Measurements from ENCODE around the gene LY9. TPM values are rescaled to one million over a fixed set of nuclear protein-coding genes. Genes with fewer than 3 reads are reported as not detected.
"Not testable (repeated sequence)": the region's sequence is repeated elsewhere in the genome, so short reads cannot be mapped to it uniquely, and the experiment has no call there.

The LY9 gene
- polyA plus RNA-seq, 3 donors: 1.4 to 2.7 (median 1.7) TPM

DNA sequence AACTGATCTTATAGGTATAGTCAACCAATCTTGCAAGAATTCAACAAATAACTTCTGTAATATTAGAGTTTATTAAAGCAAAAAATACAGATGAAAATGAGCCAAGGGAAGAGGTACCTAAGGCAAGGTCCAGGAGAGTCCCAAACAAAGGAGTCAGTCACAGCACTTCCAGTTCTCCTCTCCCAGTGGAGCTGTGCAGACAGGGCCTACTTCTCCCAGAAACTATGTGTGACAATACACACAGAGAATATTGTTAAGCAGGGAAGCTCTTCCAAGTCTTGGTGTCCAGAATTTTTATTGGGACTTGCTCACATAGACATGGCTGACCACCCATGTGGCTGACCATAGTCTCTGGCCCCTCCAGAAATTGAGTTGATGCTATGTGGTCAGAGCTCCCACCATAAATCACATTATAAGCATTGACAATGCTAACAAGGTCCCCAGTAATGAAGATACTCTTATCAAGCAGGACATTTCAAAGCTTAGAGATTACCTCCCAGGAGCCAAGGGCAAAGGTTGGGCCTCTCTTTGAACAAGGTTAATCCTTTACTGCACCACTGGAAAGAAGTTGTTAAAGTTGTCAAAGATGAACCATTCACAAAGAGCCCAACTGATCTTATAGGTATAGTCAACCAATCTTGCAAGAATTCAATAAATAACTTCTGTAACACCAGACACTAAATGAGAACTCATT lies 70.2 kb downstream of the LY9 start:
- H4K20me1 ChIP-seq (ENCODE audit: insufficient read depth, low read length): no peaks in the 10 kb centered on the region
- intact Hi-C loops (cut with micrococcal nuclease): loop anchor here in 1 of 2 donors (10.0 kb wide), 1 partner anchor 181 kb away; no protein-coding TSS in a partner anchor

DNA sequence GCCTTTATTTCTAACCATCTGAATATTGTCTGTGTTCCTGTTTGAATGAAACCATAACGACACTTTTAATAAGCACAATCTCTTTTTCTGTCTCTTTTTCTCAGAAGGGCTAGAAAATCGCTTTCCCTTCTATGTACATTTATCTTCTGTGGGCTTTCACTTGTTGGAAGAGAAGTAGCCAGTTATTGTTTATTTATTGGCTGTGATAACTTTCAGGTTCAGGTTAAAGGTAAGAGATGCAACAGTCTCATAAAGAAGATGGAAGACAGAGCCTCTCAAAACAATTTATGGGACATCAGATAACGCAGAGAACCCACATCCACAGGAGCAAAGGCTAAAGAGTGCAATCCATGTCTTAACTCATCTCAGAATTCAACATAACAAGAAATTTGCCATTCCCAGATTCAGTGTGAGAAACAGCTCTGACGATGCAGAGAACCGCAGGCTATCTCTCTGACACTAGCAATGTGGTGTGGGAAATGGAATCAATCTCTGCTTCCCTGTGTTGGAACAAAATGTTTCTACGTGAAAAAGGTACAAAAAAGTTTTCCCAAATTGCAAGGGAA lies 70.8 kb downstream of the LY9 start:
- Histone ChIP-seq H3K9me3 (replicated peaks in 1 of 2; ENCODE audit: control insufficient read depth in 1 of 2, insufficient read depth in 1 of 2, low read length in 2 of 2) (no peaks in the 10 kb centered on the region), H3K36me3 (replicated peaks in 1 of 2; ENCODE audit: control insufficient read depth in 1 of 2, insufficient read depth in 2 of 2, low read length in 2 of 2) (no peaks in the 10 kb centered on the region), H2AFZ (ENCODE audit: insufficient read depth, low read depth, low read length, poor library complexity, severe bottlenecking) (no peak overlapping the region), H3K9ac (ENCODE audit: insufficient read depth, low read length, poor library complexity, severe bottlenecking) (no peak overlapping the region), H3K27ac (ENCODE audit: low read depth in 1 of 2, low read length in 2 of 2) (peak overlapping the region in 1 of 2 donors; percentile 40), H3K4me2 (replicated peaks; ENCODE audit: extremely low read depth, low read length, poor library complexity, severe bottlenecking) (no peak overlapping the region), H3K27me3 (ENCODE audit: control insufficient read depth in 2 of 2, insufficient read depth in 2 of 2, low read length in 2 of 2) (no peaks in the 10 kb centered on the region), H4K20me1 (ENCODE audit: insufficient read depth, low read length) (no peaks in the 10 kb centered on the region), H3K4me3 (replicated peaks in 1 of 3; ENCODE audit: low read depth in 2 of 3, low read length in 3 of 3) (no peak overlapping the region), H3K4me1 (ENCODE audit: control insufficient read depth in 1 of 2, insufficient read depth in 2 of 2, low read length in 2 of 2) (peaks cover 68 to 70% of the 10 kb centered on the region in 2 donors), H3K79me2 (ENCODE audit: insufficient read depth, low read length) (peaks cover 4% of the 10 kb centered on the region)
- H3K9me3 Mint-ChIP-seq: peaks cover 0 to 2% (median 0%) of the 10 kb centered on the region in 7 donors
- no CpG with 5 or more reads among the region's 6 CpGs for WGBS (ENCODE audit: insufficient coverage)
- H3K27ac Mint-ChIP-seq: peak overlapping the region in 2 of 7 donors; percentile 9 to 16
- TF ChIP-seq, protein P1, sequence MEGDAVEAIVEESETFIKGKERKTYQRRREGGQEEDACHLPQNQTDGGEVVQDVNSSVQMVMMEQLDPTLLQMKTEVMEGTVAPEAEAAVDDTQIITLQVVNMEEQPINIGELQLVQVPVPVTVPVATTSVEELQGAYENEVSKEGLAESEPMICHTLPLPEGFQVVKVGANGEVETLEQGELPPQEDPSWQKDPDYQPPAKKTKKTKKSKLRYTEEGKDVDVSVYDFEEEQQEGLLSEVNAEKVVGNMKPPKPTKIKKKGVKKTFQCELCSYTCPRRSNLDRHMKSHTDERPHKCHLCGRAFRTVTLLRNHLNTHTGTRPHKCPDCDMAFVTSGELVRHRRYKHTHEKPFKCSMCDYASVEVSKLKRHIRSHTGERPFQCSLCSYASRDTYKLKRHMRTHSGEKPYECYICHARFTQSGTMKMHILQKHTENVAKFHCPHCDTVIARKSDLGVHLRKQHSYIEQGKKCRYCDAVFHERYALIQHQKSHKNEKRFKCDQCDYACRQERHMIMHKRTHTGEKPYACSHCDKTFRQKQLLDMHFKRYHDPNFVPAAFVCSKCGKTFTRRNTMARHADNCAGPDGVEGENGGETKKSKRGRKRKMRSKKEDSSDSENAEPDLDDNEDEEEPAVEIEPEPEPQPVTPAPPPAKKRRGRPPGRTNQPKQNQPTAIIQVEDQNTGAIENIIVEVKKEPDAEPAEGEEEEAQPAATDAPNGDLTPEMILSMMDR (IDR thresholded peaks at IDR 0.05): no peak
- H3K4me1 Mint-ChIP-seq: peaks cover 81% of the 10 kb centered on the region
- H3K36me3 Mint-ChIP-seq: no peaks in the 10 kb centered on the region
- no peak overlapping the region for H3K4me3 Mint-ChIP-seq
- intact Hi-C loops (cut with micrococcal nuclease): loop anchor here in 1 of 2 donors (10.0 kb wide), 1 partner anchor 182 kb away; no protein-coding TSS in a partner anchor
- H3K27me3 Mint-ChIP-seq (ENCODE audit: low read depth in 3 of 3): peaks cover 0 to 3% (median 0%) of the 10 kb centered on the region in 3 donors
- DNase-seq: no peak

More for the DNA sequence above, 70.2 kb downstream of the LY9 start:
- H3K9me3 ChIP-seq (replicated peaks in 1 of 2; ENCODE audit: control insufficient read depth in 1 of 2, insufficient read depth in 1 of 2, low read length in 2 of 2): no peaks in the 10 kb centered on the region
- H3K4me1 Mint-ChIP-seq: peaks cover 85% of the 10 kb centered on the region
- H2AFZ ChIP-seq (ENCODE audit: insufficient read depth, low read depth, low read length, poor library complexity, severe bottlenecking): no peak overlapping the region
- no peak overlapping the region for H3K4me2 ChIP-seq (replicated peaks; ENCODE audit: extremely low read depth, low read length, poor library complexity, severe bottlenecking)
- H3K27me3 Mint-ChIP-seq (ENCODE audit: low read depth in 3 of 3): peaks cover 0 to 3% (median 0%) of the 10 kb centered on the region in 3 donors
- DNase-seq: no peak
- peaks cover 0 to 2% (median 0%) of the 10 kb centered on the region in 7 donors for H3K9me3 Mint-ChIP-seq
- no peaks in the 10 kb centered on the region for H3K36me3 Mint-ChIP-seq
- no peak overlapping the region for H3K4me3 Mint-ChIP-seq
- H3K36me3 ChIP-seq (replicated peaks in 1 of 2; ENCODE audit: control insufficient read depth in 1 of 2, insufficient read depth in 2 of 2, low read length in 2 of 2): no peaks in the 10 kb centered on the region
- TF ChIP-seq, protein P1 (IDR thresholded peaks at IDR 0.05): no peak
- peaks cover 8% of the 10 kb centered on the region for H3K79me2 ChIP-seq (ENCODE audit: insufficient read depth, low read length)
- no peaks in the 10 kb centered on the region for H3K27me3 ChIP-seq (ENCODE audit: control insufficient read depth in 2 of 2, insufficient read depth in 2 of 2, low read length in 2 of 2)
- no peak overlapping the region for H3K9ac ChIP-seq (ENCODE audit: insufficient read depth, low read length, poor library complexity, severe bottlenecking)
- no peak overlapping the region for H3K27ac ChIP-seq (ENCODE audit: low read depth in 1 of 2, low read length in 2 of 2)
- H3K4me1 ChIP-seq (ENCODE audit: control insufficient read depth in 1 of 2, insufficient read depth in 2 of 2, low read length in 2 of 2): peaks cover 74 to 77% of the 10 kb centered on the region in 2 donors
- H3K4me3 ChIP-seq (replicated peaks in 1 of 3; ENCODE audit: low read depth in 2 of 3, low read length in 3 of 3): no peak overlapping the region
- H3K27ac Mint-ChIP-seq: peak overlapping the region in 2 of 7 donors; percentile 16 to 60

DNA sequence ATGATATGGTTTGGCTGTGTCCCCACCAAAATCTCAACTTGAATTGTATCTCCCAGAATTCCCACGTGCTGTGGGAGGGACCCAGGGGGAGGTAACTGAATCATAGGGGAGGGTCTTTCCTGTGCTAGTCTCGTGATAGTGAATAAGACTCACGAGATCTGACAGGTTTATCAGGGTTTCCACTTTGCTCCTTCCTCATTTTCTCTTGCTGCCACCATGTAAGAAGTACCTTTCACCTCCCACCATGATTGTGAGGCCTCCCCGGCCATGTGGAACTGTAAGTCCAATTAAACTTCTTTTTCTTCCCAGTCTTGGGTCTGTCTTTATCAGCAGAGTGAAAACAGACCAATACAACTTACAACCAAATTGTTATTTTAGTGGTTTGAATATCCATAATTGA lies 71.7 kb downstream of the LY9 start:
- not testable (repeated sequence) for H3K9me3 ChIP-seq (replicated peaks in 1 of 2; ENCODE audit: control insufficient read depth in 1 of 2, insufficient read depth in 1 of 2, low read length in 2 of 2); H3K79me2 ChIP-seq (ENCODE audit: insufficient read depth, low read length); H3K4me3 Mint-ChIP-seq; H3K9me3 Mint-ChIP-seq; H3K36me3 ChIP-seq (replicated peaks in 1 of 2; ENCODE audit: control insufficient read depth in 1 of 2, insufficient read depth in 2 of 2, low read length in 2 of 2); H3K27me3 ChIP-seq (ENCODE audit: control insufficient read depth in 2 of 2, insufficient read depth in 2 of 2, low read length in 2 of 2); H4K20me1 ChIP-seq (ENCODE audit: insufficient read depth, low read length); H3K4me3 ChIP-seq (replicated peaks in 1 of 3; ENCODE audit: low read depth in 2 of 3, low read length in 3 of 3); H3K9ac ChIP-seq (ENCODE audit: insufficient read depth, low read length, poor library complexity, severe bottlenecking); H3K36me3 Mint-ChIP-seq; H2AFZ ChIP-seq (ENCODE audit: insufficient read depth, low read depth, low read length, poor library complexity, severe bottlenecking); H3K27me3 Mint-ChIP-seq (ENCODE audit: low read depth in 3 of 3)
- peak; percentile 52 to 87 (median 74) for DNase-seq
- intact Hi-C loops (cut with micrococcal nuclease): loop anchor here in 1 of 2 donors (10.0 kb wide), 1 partner anchor 183 kb away; no protein-coding TSS in a partner anchor
- Mint-ChIP-seq H3K27ac (peak overlapping the region; percentile 44 to 96 (median 86)), H3K4me1 (peaks cover 73% of the 10 kb centered on the region)
- peaks cover 59 to 62% of the 10 kb centered on the region in 2 donors for H3K4me1 ChIP-seq (ENCODE audit: control insufficient read depth in 1 of 2, insufficient read depth in 2 of 2, low read length in 2 of 2)
- WGBS (ENCODE audit: insufficient coverage): no CpG with 5 or more reads among the region's 4 CpGs
- H3K4me2 ChIP-seq (replicated peaks; ENCODE audit: extremely low read depth, low read length, poor library complexity, severe bottlenecking): peak overlapping the region; percentile 14
- peak overlapping the region; percentile 19 to 76 for H3K27ac ChIP-seq (ENCODE audit: low read depth in 1 of 2, low read length in 2 of 2)

Data from CD14-positive monocyte (primary cell).